ENCODE results near the gene GALNT10.

GRCh38 chr5:154291917-154292316, 101.4 kb downstream of the GALNT10 start:
- no peak for TF ChIP-seq ZZZ3 (IDR thresholded peaks at IDR 0.05; ENCODE audit: control insufficient read depth, insufficient read length, low read depth)
- TF ChIP-seq POLR2A (IDR thresholded peaks at IDR 0.05; ENCODE audit: low read depth, low read length) = no peak
- TF ChIP-seq NKRF (conservative IDR thresholded peaks at IDR 0.05) = no peak
- TF ChIP-seq KDM1A (IDR thresholded peaks at IDR 0.05; ENCODE audit: borderline replicate concordance) = no peak
- TF ChIP-seq, protein P1, sequence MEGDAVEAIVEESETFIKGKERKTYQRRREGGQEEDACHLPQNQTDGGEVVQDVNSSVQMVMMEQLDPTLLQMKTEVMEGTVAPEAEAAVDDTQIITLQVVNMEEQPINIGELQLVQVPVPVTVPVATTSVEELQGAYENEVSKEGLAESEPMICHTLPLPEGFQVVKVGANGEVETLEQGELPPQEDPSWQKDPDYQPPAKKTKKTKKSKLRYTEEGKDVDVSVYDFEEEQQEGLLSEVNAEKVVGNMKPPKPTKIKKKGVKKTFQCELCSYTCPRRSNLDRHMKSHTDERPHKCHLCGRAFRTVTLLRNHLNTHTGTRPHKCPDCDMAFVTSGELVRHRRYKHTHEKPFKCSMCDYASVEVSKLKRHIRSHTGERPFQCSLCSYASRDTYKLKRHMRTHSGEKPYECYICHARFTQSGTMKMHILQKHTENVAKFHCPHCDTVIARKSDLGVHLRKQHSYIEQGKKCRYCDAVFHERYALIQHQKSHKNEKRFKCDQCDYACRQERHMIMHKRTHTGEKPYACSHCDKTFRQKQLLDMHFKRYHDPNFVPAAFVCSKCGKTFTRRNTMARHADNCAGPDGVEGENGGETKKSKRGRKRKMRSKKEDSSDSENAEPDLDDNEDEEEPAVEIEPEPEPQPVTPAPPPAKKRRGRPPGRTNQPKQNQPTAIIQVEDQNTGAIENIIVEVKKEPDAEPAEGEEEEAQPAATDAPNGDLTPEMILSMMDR (IDR thresholded peaks at IDR 0.05 in 2 of 3, conservative IDR thresholded peaks at IDR 0.05 in 1 of 3; ENCODE audit: control insufficient read depth in 2 of 3, extremely low read depth in 1 of 3, insufficient read depth in 1 of 3, low read depth in 3 of 3, low read length in 3 of 3) = no peak
- no peak for TF ChIP-seq E2F4 (IDR thresholded peaks at IDR 0.05; ENCODE audit: low read depth, low read length)
- no peak for TF ChIP-seq RCOR1 (conservative IDR thresholded peaks at IDR 0.05; ENCODE audit: low read depth, low read length)
- no peak for TF ChIP-seq GABPA (IDR thresholded peaks at IDR 0.05; ENCODE audit: low read depth)
- no peak for TF ChIP-seq NR2F1 (conservative IDR thresholded peaks at IDR 0.05)
- no peak for TF ChIP-seq ESRRA (IDR thresholded peaks at IDR 0.05; ENCODE audit: low read length)
- no peak for TF ChIP-seq CREM (IDR thresholded peaks at IDR 0.05; ENCODE audit: low read depth)
- TF ChIP-seq SMC3 (IDR thresholded peaks at IDR 0.05; ENCODE audit: borderline replicate concordance, low read length) = no peak
- no peak for TF ChIP-seq ZNF274 (IDR thresholded peaks at IDR 0.05; ENCODE audit: insufficient read depth, insufficient read length)
- TF ChIP-seq, protein P2, sequence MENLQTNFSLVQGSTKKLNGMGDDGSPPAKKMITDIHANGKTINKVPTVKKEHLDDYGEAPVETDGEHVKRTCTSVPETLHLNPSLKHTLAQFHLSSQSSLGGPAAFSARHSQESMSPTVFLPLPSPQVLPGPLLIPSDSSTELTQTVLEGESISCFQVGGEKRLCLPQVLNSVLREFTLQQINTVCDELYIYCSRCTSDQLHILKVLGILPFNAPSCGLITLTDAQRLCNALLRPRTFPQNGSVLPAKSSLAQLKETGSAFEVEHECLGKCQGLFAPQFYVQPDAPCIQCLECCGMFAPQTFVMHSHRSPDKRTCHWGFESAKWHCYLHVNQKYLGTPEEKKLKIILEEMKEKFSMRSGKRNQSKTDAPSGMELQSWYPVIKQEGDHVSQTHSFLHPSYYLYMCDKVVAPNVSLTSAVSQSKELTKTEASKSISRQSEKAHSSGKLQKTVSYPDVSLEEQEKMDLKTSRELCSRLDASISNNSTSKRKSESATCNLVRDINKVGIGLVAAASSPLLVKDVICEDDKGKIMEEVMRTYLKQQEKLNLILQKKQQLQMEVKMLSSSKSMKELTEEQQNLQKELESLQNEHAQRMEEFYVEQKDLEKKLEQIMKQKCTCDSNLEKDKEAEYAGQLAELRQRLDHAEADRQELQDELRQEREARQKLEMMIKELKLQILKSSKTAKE (IDR thresholded peaks at IDR 0.05; ENCODE audit: low read depth, poor library complexity, severe bottlenecking) = no peak
